HG03571 (cell line): ENCODE measurements around the gene CAPRIN1.

Experiments
- ATAC-seq: cut with Tn5 transposase; IDR thresholded peaks from one replicate; pipeline ENCODE4 v1.9.1; 2021; ENCODE audit not compliant: unreplicated experiment

The CAPRIN1 gene

GRCh38 chr11:34139346-34139745, 87.8 kb downstream of the CAPRIN1 start:
- no peak for ATAC-seq

GRCh38 chr11:34140149-34140548, 88.6 kb downstream of the CAPRIN1 start:
- no peak for ATAC-seq

DNA sequence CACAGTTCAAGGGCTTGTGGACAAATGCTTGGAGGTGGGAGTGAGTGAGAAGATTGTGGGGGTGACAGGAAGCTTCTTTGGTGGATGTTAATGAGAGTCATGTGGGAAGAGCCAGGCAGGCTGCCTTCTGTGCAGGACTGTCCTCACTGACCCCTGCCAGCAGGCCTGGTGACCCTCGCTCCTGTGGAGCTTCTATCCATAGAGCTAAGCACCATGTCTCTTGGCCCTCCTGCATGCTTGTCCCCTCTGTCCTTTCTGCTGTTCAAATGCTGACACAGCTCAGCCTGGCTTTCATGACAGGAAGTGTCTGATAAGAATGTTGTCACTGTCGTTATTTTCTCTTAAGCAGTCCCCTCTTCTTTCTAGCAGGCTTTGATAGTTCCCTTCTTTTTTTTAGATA, 91.5 kb downstream of the CAPRIN1 start:
- ATAC-seq, result no peak

- peak; percentile 51 for ATAC-seq
Observed at GRCh38 chr11:34145073-34145472, 93.5 kb downstream of the CAPRIN1 start.

DNA sequence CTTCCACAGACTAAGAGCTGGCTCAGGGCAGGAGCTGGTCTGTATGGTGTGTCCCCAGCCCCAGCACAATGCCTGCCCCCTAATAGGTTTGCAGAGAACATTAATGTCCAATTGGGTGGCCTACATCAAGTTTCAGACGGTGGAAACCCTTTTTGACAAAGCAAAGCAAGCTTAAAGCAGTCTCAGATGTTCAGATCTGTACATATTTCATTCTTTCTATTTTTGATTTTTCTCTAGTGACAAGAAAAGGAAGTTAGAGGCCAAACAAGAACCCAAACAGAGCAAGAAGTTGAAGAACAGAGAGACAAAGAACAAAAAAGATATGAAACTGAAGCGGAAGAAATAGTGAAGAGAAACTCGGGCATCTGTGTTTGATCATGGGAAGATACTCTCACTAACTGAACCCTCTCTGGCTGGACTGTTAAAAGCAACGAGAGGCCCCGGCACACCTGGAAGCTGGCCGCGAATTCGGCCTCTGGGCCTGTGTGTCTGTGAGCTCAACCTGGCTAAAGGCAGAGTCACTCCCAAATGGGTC, 94.4 kb downstream of the CAPRIN1 start:
- peak; percentile 40 for ATAC-seq

GRCh38 chr11:34146411-34146810, 94.9 kb downstream of the CAPRIN1 start:
- ATAC-seq, result no peak

GRCh38 chr11:34146866-34147265, 95.3 kb downstream of the CAPRIN1 start:
- ATAC-seq, result no peak

GRCh38 chr11:34147581-34147980, 96.0 kb downstream of the CAPRIN1 start:
- ATAC-seq, result no peak

DNA sequence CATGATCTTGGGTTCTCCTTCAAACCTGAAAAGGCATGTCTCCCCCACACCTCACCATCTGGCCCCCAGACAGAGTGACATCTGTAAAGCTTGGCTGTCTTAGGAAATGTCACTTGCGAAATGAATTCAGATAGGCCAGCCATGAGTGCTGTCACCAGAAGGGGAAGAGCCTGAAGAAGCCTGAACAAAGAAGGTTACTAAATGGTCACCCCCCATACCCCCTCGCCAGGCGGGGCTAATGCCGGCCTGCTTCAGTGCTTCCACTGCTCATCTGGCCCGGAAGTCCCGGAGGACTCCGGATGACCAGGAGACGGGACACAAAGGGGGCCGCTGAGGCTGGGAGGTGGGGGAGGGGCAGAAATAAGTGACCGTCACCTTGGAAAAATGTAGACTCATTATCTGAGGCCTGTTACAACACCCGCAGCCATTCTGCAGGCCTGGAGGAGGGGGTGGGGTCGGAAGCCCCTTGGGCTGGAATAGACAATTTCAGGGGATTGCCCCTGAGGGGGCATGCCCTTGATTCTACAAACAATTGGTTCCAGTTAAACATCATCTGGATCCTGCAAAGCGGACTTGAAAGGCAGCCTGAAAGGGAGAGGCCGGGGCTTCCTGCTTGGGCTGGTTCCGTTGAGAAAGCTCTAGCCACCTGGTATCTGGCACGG, 97.1 kb downstream of the CAPRIN1 start:
- no peak for ATAC-seq

- no peak for ATAC-seq
Observed at GRCh38 chr11:34149274-34149673, 97.7 kb downstream of the CAPRIN1 start.

DNA sequence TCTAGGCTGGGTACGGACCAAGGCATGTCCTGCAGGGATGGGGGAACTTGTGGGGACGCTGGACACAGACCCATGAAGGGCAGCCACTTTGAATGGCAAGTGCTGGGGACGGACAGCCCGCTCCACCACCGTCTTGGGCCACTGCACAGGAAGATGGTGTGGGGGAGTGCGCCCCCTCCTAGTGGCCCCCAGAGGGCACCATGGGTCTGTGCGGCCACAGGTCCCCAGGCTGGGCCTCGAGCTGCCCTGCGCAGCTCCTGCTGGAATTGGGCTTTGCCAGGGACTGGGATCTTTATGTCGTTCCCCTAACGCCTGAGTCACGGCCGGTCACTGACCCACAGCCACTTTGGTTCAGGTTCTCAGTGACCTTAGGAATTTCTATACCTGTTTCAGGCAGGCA, 98.3 kb downstream of the CAPRIN1 start:
- ATAC-seq, result no peak

- ATAC-seq, result no peak
Observed at GRCh38 chr11:34150494-34151151, 99.1 kb downstream of the CAPRIN1 start.
